Activated CD4-positive, alpha-beta T cell treated with anti-CD3 and anti-CD28 coated beads, Interleukin-2, amount 10 ng/mL, durations not matched to agents 24 days and 14 days (primary cell): ENCODE data around the gene MYMX. TPM values are rescaled to one million over a fixed set of nuclear protein-coding genes. Genes with fewer than 3 reads are reported as not detected.
A peak's percentile ranks its signal among the peaks of the same experiment; 100 is the strongest.

ENCODE experiments used
- DNase-seq: peaks from one replicate; pipeline ENCODE4 v3.0.0; 2022
- H3K27ac Mint-ChIP-seq: one replicate; pipeline ENCODE4 v1.8.0; 2022; ENCODE audit warnings: mild to moderate bottlenecking, mixed read lengths
- H3K27me3 Mint-ChIP-seq: one replicate; pipeline ENCODE4 v1.8.0; 2022; ENCODE audit warnings: mixed read lengths
- H3K36me3 Mint-ChIP-seq: one replicate; pipeline ENCODE4 v1.8.0; 2022; ENCODE audit warnings: low read depth, mild to moderate bottlenecking, mixed read lengths
- H3K4me1 Mint-ChIP-seq: one replicate; pipeline ENCODE4 v1.8.0; 2021; ENCODE audit warnings: mixed read lengths
- H3K4me3 Mint-ChIP-seq: one replicate; pipeline ENCODE4 v1.8.0; 2022; ENCODE audit warnings: mild to moderate bottlenecking, moderate library complexity, mixed read lengths
- H3K9me3 Mint-ChIP-seq: one replicate; pipeline ENCODE4 v1.8.0; 2021; ENCODE audit warnings: mixed read lengths
- intact Hi-C: fragments of 100-400 bp; cut with micrococcal nuclease; formaldehyde crosslinking; loops from one replicate; pipeline ENCODE4 v1.15.1; 2023
- total RNA-seq: library from RNA; stranded (reverse); gene quantifications from 2 replicates; pipeline ENCODE4 v1.2.3, GENCODE V29; 2022

MYMX gene
- total RNA-seq, 1 donor from 2014 or later, result not detected

- DNase-seq, result no peak
- Mint-ChIP-seq H3K4me3 (peak overlapping the region; percentile 92), H3K27ac (peak overlapping the region; percentile 45), H3K27me3 (peaks cover 2% of the 10 kb centered on the region), H3K9me3 (no peaks in the 10 kb centered on the region), H3K36me3 (peaks cover 82% of the 10 kb centered on the region), H3K4me1 (peaks cover 60% of the 10 kb centered on the region)
- intact Hi-C loops, result no loop called here
These were observed 33.5 kb downstream of the MYMX start for GRCh38 chr6:44250067-44250717.

- H3K27me3 Mint-ChIP-seq, result peaks cover 2% of the 10 kb centered on the region
- H3K9me3 Mint-ChIP-seq, result no peaks in the 10 kb centered on the region
- peak overlapping the region; percentile 92 for H3K4me3 Mint-ChIP-seq
- no peak for DNase-seq
- peaks cover 60% of the 10 kb centered on the region for H3K4me1 Mint-ChIP-seq
- peaks cover 87% of the 10 kb centered on the region for H3K36me3 Mint-ChIP-seq
- peak overlapping the region; percentile 17 for H3K27ac Mint-ChIP-seq
- intact Hi-C loops, result no loop called here
These were observed 34.0 kb downstream of the MYMX start for GRCh38 chr6:44250718-44251123.

- intact Hi-C loops, result no loop called here
- Mint-ChIP-seq H3K4me3 (peak overlapping the region; percentile 57), H3K27ac (peak overlapping the region; percentile 50), H3K9me3 (no peaks in the 10 kb centered on the region), H3K36me3 (peaks cover 92% of the 10 kb centered on the region), H3K27me3 (no peaks in the 10 kb centered on the region), H3K4me1 (peaks cover 66% of the 10 kb centered on the region)
- no peak for DNase-seq
These were observed 35.1 kb downstream of the MYMX start for GRCh38 chr6:44251576-44252524.

GRCh38 chr6:44253307-44254101 is 36.8 kb downstream of the MYMX start:
- DNase-seq, result peak; percentile 91
- Mint-ChIP-seq H3K9me3 (no peaks in the 10 kb centered on the region), H3K4me1 (peaks cover 68% of the 10 kb centered on the region), H3K4me3 (peak overlapping the region; percentile 61), H3K27me3 (no peaks in the 10 kb centered on the region), H3K27ac (peak overlapping the region; percentile 69), H3K36me3 (peaks cover 87% of the 10 kb centered on the region)
- intact Hi-C loops, result no loop called here

- H3K4me3 Mint-ChIP-seq, result peak overlapping the region; percentile 94
- intact Hi-C loops, result loop anchor here (1.0 kb wide), 1 partner anchor 9 kb away; no protein-coding TSS in a partner anchor
- peaks cover 85% of the 10 kb centered on the region for H3K36me3 Mint-ChIP-seq
- no peaks in the 10 kb centered on the region for H3K27me3 Mint-ChIP-seq
- H3K9me3 Mint-ChIP-seq, result no peaks in the 10 kb centered on the region
- H3K4me1 Mint-ChIP-seq, result peaks cover 66% of the 10 kb centered on the region
- peak overlapping the region; percentile 74 for H3K27ac Mint-ChIP-seq
- DNase-seq, result no peak
These were observed 37.7 kb downstream of the MYMX start for GRCh38 chr6:44254191-44255104.

GRCh38 chr6:44255105-44255808 is 38.5 kb downstream of the MYMX start:
- H3K27me3 Mint-ChIP-seq, result no peaks in the 10 kb centered on the region
- intact Hi-C loops, result loop anchor here (1.0 kb wide), 1 partner anchor 8 kb away; no protein-coding TSS in a partner anchor
- DNase-seq, result peak; percentile 69
- H3K27ac Mint-ChIP-seq, result peak overlapping the region; percentile 83
- no peaks in the 10 kb centered on the region for H3K9me3 Mint-ChIP-seq
- H3K36me3 Mint-ChIP-seq, result peaks cover 80% of the 10 kb centered on the region
- peaks cover 60% of the 10 kb centered on the region for H3K4me1 Mint-ChIP-seq
- H3K4me3 Mint-ChIP-seq, result peak overlapping the region; percentile 94

- peaks cover 79% of the 10 kb centered on the region for H3K36me3 Mint-ChIP-seq
- DNase-seq, result peak; percentile 71
These were observed 39.4 kb downstream of the MYMX start for GRCh38 chr6:44255871-44256774.

GRCh38 chr6:44256775-44257024 is 40.0 kb downstream of the MYMX start:
- peak; percentile 78 for DNase-seq
- peaks cover 78% of the 10 kb centered on the region for H3K36me3 Mint-ChIP-seq
- no peaks in the 10 kb centered on the region for H3K27me3 Mint-ChIP-seq
- peak overlapping the region; percentile 83 for H3K27ac Mint-ChIP-seq
- no peaks in the 10 kb centered on the region for H3K9me3 Mint-ChIP-seq
- peak overlapping the region; percentile 94 for H3K4me3 Mint-ChIP-seq
- intact Hi-C loops, result loop anchor here (1.0 to 2.0 kb wide), 3 partner anchors 9 to 84 kb away; partner anchors contain the start of genes HSP90AB1 and SLC29A1
- peaks cover 58% of the 10 kb centered on the region for H3K4me1 Mint-ChIP-seq

More at GRCh38 chr6:44255871-44256774, 39.4 kb downstream of the MYMX start:
- H3K9me3 Mint-ChIP-seq, result no peaks in the 10 kb centered on the region
- peak overlapping the region; percentile 94 for H3K4me3 Mint-ChIP-seq
- intact Hi-C loops, result loop anchor here (1.0 to 2.0 kb wide), 2 partner anchors 7 to 33 kb away; partner anchors contain the start of gene SLC29A1
- H3K27me3 Mint-ChIP-seq, result no peaks in the 10 kb centered on the region
- peaks cover 59% of the 10 kb centered on the region for H3K4me1 Mint-ChIP-seq
- H3K27ac Mint-ChIP-seq, result peak overlapping the region; percentile 83

- Mint-ChIP-seq H3K36me3 (peaks cover 76% of the 10 kb centered on the region), H3K4me1 (peaks cover 57% of the 10 kb centered on the region), H3K4me3 (peak within 1 kb of the TSS; percentile 94), H3K9me3 (no peaks in the 10 kb centered on the region), H3K27ac (peak within 1 kb of the TSS; percentile 94), H3K27me3 (no peaks in the 10 kb centered on the region)
- peak; percentile 93 for DNase-seq
- intact Hi-C loops, result loop anchor here (1.0 to 2.0 kb wide), 3 partner anchors 10 to 85 kb away; partner anchors contain the start of genes HSP90AB1 and SLC29A1
These were observed 40.5 kb downstream of the MYMX start, which contains the start of gene SLC35B2 for GRCh38 chr6:44257025-44257752. SLC35B2 (minus strand) TSS chr6:44257528; CDS start chr6:44257410, 118 bp downstream.

- H3K4me1 Mint-ChIP-seq, result peaks cover 60% of the 10 kb centered on the region
- no peaks in the 10 kb centered on the region for H3K9me3 Mint-ChIP-seq
- peak overlapping the region; percentile 94 for H3K27ac Mint-ChIP-seq
- H3K36me3 Mint-ChIP-seq, result peaks cover 76% of the 10 kb centered on the region
- no peaks in the 10 kb centered on the region for H3K27me3 Mint-ChIP-seq
- H3K4me3 Mint-ChIP-seq, result peak overlapping the region; percentile 86
- intact Hi-C loops, result loop anchor here (1.0 to 2.0 kb wide), 3 partner anchors 11 to 86 kb away; partner anchors contain the start of genes HSP90AB1 and SLC29A1
- no peak for DNase-seq
These were observed 41.1 kb downstream of the MYMX start for GRCh38 chr6:44257753-44258324.
